Measurements from ENCODE around the gene HDAC4.

The HDAC4 gene

GRCh38 chr2:239245872-239246721 is 154.7 kb downstream of the HDAC4 start:
- Mint-ChIP-seq H3K27me3 (no peaks in the 10 kb centered on the region), H3K9me3 (ENCODE audit: low read depth) (no peaks in the 10 kb centered on the region), H3K27ac (no peak overlapping the region), H3K4me3 (no peak overlapping the region), H3K36me3 (peaks cover 2% of the 10 kb centered on the region), H3K4me1 (ENCODE audit: low read depth) (peaks cover 43% of the 10 kb centered on the region)

DNA sequence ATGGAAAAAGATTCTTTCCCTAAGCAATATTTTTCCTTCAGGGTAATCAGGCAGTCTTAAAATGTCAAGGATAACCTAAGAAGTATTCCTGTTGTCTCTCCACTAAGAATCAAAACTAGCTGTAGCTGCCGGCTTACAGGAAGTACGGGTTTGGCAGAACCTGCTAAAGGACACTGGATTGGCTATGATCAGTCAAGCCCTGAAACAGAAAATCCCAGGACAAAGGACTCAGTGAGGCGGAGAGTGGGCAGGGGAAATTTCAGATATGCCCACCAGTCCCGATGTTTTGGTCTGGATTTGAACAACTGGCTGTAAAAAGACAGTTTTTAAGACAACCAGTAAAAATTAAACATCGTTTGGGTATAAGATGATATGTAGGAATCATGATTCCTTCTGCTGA is 155.7 kb downstream of the HDAC4 start:
- Mint-ChIP-seq H3K27ac (peak overlapping the region; percentile 64), H3K27me3 (no peaks in the 10 kb centered on the region), H3K4me3 (no peak overlapping the region), H3K9me3 (ENCODE audit: low read depth) (no peaks in the 10 kb centered on the region), H3K36me3 (peaks cover 2% of the 10 kb centered on the region), H3K4me1 (ENCODE audit: low read depth) (peaks cover 49% of the 10 kb centered on the region)

DNA sequence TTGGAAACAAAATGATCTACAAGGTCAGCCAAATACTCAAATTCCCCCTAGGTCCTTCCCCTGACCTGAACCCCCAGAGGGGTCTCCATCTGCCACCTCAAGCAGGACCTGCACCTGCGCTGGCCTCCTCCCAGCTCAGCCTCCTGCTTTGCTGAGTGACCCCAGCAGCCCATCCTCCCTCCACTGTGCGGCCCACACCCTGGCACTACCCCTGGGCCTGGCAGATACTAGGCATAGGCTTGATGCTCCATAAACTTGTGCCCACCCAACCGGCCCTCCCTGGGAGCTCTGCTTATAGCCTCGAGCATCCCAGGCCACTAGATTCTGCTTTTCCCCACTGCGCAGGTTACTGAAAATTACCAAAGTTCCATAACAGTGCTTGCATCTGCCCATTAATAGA is 156.2 kb downstream of the HDAC4 start:
- H3K9me3 Mint-ChIP-seq (ENCODE audit: low read depth) = no peaks in the 10 kb centered on the region
- H3K27me3 Mint-ChIP-seq = no peaks in the 10 kb centered on the region
- H3K36me3 Mint-ChIP-seq = peaks cover 2% of the 10 kb centered on the region
- H3K4me3 Mint-ChIP-seq = no peak overlapping the region
- peaks cover 48% of the 10 kb centered on the region for H3K4me1 Mint-ChIP-seq (ENCODE audit: low read depth)
- H3K27ac Mint-ChIP-seq = no peak overlapping the region

- peak overlapping the region; percentile 29 for H3K27ac Mint-ChIP-seq
These were observed 159.3 kb downstream of the HDAC4 start for GRCh38 chr2:239241431-239241960.

DNA sequence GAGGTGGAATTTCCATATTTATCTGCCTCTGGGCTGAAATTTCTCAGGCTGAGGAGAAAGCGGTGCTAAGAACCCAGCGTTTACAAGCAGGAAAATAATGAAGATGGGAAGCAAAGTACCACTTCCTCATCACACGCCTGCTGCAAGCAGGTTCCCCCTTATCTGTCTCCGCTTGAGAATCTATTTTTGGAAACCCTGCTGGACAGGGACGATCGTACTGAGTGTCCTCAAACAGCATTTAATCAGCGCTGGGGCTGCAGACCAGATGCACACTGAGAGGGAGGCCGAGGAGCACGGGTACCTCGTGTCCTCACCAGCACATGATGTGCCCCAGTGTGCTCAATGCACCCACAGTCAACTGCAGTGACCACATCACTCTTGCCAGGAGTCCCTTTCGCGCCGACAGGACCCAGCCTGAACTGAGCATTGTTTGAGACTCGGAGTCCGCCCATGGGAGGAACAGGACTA is 160.4 kb downstream of the HDAC4 start:
- Mint-ChIP-seq H3K27ac (no peak overlapping the region), H3K4me3 (no peak overlapping the region), H3K36me3 (no peaks in the 10 kb centered on the region), H3K4me1 (ENCODE audit: low read depth) (peaks cover 47% of the 10 kb centered on the region), H3K27me3 (no peaks in the 10 kb centered on the region), H3K9me3 (ENCODE audit: low read depth) (no peaks in the 10 kb centered on the region)

More at GRCh38 chr2:239241431-239241960, 159.3 kb downstream of the HDAC4 start:
- Mint-ChIP-seq H3K27me3 (no peaks in the 10 kb centered on the region), H3K9me3 (ENCODE audit: low read depth) (no peaks in the 10 kb centered on the region), H3K36me3 (no peaks in the 10 kb centered on the region), H3K4me3 (no peak overlapping the region), H3K4me1 (ENCODE audit: low read depth) (peaks cover 48% of the 10 kb centered on the region)

GRCh38 chr2:239239607-239240413 is 161.0 kb downstream of the HDAC4 start:
- Mint-ChIP-seq H3K4me1 (ENCODE audit: low read depth) (peaks cover 47% of the 10 kb centered on the region), H3K27me3 (no peaks in the 10 kb centered on the region), H3K36me3 (peaks cover under 1% of the 10 kb centered on the region), H3K27ac (no peak overlapping the region), H3K4me3 (no peak overlapping the region), H3K9me3 (ENCODE audit: low read depth) (no peaks in the 10 kb centered on the region)

DNA sequence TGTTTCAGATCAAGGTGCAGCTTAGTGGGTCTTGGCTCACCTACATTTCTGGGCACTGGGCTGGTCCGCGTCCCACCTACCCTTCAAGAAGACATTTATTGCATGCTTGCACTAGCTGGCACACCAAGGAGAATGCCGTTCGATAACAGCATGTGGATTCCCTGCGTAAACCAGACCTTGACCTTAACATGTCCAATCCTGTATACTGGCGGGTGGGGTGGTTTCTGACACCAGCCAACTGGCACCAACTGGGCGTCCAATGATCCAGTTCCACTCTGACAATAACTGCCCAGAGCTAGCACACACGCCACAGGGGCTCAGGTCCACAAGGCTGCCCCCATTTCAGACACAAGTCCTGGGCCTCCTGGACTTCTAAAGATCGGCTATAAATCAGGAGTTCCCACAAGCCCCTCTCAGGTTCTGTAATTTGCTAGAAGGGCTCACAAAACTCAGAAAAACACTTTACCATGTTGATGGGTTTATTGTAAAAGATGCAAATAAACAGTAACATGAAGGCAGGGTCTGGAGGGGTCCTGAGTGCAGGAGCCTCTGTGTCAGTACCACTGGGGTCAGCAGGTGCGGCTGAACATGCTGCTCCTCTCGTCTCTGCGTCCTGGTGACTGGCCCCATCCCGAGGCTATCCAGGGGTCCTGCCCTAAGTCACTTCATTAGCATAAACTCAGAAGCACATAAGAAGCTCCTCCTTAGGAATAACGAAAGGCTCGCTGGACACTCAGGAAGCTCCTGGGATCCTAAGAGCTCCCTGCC is 161.8 kb downstream of the HDAC4 start:
- no peaks in the 10 kb centered on the region for H3K9me3 Mint-ChIP-seq (ENCODE audit: low read depth)
- H3K27ac Mint-ChIP-seq = no peak overlapping the region
- no peaks in the 10 kb centered on the region for H3K27me3 Mint-ChIP-seq
- H3K36me3 Mint-ChIP-seq = peaks cover 2% of the 10 kb centered on the region
- H3K4me3 Mint-ChIP-seq = no peak overlapping the region
- peaks cover 49% of the 10 kb centered on the region for H3K4me1 Mint-ChIP-seq (ENCODE audit: low read depth)

- Mint-ChIP-seq H3K4me3 (no peak overlapping the region), H3K27me3 (no peaks in the 10 kb centered on the region), H3K36me3 (peaks cover 2% of the 10 kb centered on the region), H3K4me1 (ENCODE audit: low read depth) (peaks cover 50% of the 10 kb centered on the region), H3K27ac (no peak overlapping the region), H3K9me3 (ENCODE audit: low read depth) (no peaks in the 10 kb centered on the region)
These were observed 162.4 kb downstream of the HDAC4 start for GRCh38 chr2:239238381-239238780.

- Mint-ChIP-seq H3K36me3 (peaks cover 2% of the 10 kb centered on the region), H3K27ac (no peak overlapping the region), H3K4me3 (no peak overlapping the region), H3K4me1 (ENCODE audit: low read depth) (peaks cover 52% of the 10 kb centered on the region), H3K27me3 (no peaks in the 10 kb centered on the region), H3K9me3 (ENCODE audit: low read depth) (no peaks in the 10 kb centered on the region)
These were observed 164.0 kb downstream of the HDAC4 start for GRCh38 chr2:239236808-239237205.

DNA sequence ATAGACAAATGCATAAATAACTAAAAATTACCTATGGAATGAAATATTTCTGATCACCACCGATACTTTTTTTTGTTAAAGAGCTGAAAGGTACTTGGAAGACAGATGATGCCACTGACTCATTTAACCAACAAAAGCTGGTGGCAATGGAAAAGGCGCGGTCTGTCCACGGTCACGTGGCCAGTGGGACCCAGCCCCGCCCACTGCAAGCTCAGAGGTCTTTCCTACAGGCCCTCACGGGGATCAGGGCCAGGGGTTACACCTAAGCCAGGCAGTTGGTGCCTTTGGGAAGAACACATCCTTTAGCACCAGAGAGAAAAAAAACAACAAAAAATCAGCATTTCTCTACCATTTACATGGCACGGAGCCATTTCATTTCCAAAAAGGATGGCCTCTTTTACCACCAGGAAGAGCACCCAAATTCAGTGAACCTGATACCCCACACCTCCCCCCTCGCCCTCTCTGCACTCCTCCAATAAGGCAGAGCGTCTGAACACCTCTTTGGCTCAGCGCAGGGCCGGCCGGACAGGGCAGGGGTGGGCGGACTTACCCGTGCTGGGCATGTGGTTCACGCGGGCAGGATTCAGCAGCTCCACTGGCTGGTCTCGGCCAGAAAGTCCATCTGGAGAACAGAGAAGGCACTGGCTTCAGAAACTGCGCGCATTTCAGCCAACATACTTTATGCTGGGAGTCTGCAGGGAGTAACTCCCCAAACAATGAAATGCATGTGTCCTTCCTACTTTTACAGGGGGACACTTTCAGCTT is 164.6 kb downstream of the HDAC4 start:
- H3K36me3 Mint-ChIP-seq = peaks cover 2% of the 10 kb centered on the region
- H3K27me3 Mint-ChIP-seq = no peaks in the 10 kb centered on the region
- no peak overlapping the region for H3K4me3 Mint-ChIP-seq
- no peak overlapping the region for H3K27ac Mint-ChIP-seq
- no peaks in the 10 kb centered on the region for H3K9me3 Mint-ChIP-seq (ENCODE audit: low read depth)
- H3K4me1 Mint-ChIP-seq (ENCODE audit: low read depth) = peaks cover 49% of the 10 kb centered on the region

- H3K36me3 Mint-ChIP-seq = peaks cover 2% of the 10 kb centered on the region
- H3K4me1 Mint-ChIP-seq (ENCODE audit: low read depth) = peaks cover 51% of the 10 kb centered on the region
- no peak overlapping the region for H3K27ac Mint-ChIP-seq
- no peaks in the 10 kb centered on the region for H3K9me3 Mint-ChIP-seq (ENCODE audit: low read depth)
- H3K4me3 Mint-ChIP-seq = no peak overlapping the region
- no peaks in the 10 kb centered on the region for H3K27me3 Mint-ChIP-seq
These were observed 165.5 kb downstream of the HDAC4 start for GRCh38 chr2:239235311-239235710.

- Mint-ChIP-seq H3K4me1 (ENCODE audit: low read depth) (peaks cover 51% of the 10 kb centered on the region), H3K27ac (peak overlapping the region; percentile 50), H3K4me3 (no peak overlapping the region), H3K36me3 (peaks cover 2% of the 10 kb centered on the region), H3K27me3 (no peaks in the 10 kb centered on the region), H3K9me3 (ENCODE audit: low read depth) (no peaks in the 10 kb centered on the region)
These were observed 166.3 kb downstream of the HDAC4 start for GRCh38 chr2:239234191-239235175.

DNA sequence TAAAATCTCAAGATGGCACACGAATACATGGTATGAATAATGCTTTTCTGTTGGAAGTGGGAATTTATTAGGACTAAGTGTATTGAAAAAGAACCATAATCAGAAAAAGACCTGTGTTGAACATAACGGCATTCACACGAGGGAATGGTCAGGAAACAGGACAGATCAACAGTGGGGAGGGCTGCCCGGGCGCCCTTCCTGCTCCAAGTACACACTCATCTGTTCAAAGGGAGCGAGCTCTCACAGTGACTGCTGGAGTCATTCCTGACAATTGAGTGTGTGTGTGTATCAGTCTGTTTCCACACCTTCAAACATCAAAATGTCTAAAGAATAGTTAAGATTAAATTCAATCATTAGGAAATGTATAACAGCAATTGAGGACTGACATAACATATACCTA is 167.2 kb downstream of the HDAC4 start:
- no peak overlapping the region for H3K27ac Mint-ChIP-seq
- peaks cover 49% of the 10 kb centered on the region for H3K4me1 Mint-ChIP-seq (ENCODE audit: low read depth)
- peaks cover 2% of the 10 kb centered on the region for H3K36me3 Mint-ChIP-seq
- no peak overlapping the region for H3K4me3 Mint-ChIP-seq
- H3K9me3 Mint-ChIP-seq (ENCODE audit: low read depth) = no peaks in the 10 kb centered on the region
- no peaks in the 10 kb centered on the region for H3K27me3 Mint-ChIP-seq
